ENCODE results near the gene MUC20. TPM values are rescaled to one million over a fixed set of nuclear protein-coding genes. Genes with fewer than 3 reads are reported as not detected.

MUC20 gene
- total and polyA plus RNA-seq, 2 of the 8 experiments (the other 6 are each of a cell fraction or from before 2014, with no cell fraction given): 0.24 to 0.26 TPM

- TF ChIP-seq SAP30 (IDR thresholded peaks at IDR 0.05; ENCODE audit: insufficient read depth, insufficient replicate concordance, low read length): no peak
- TF ChIP-seq CHD2 (IDR thresholded peaks at IDR 0.05; ENCODE audit: low read length): no peak
Measured at GRCh38 chr3:195700319-195700718, 20.5 kb upstream of the MUC20 start (continued).

Measured in H1 (cell line).